Smooth muscle cell (in vitro differentiated cells): Measurements from ENCODE around the gene NRTN. TPM values are rescaled to one million over a fixed set of nuclear protein-coding genes. Genes with fewer than 3 reads are reported as not detected.

Experiments
- DNase-seq: peaks from one replicate; lab custom pipeline; 2025; ENCODE audit not compliant: unreplicated experiment; lab: John Stamatoyannopoulos, UW
- H2AFZ ChIP-seq: fragments of 200-600 bp; sonication (generic); 2 replicates; pipeline ENCODE4 v1.6.0; 2016; ENCODE audit warnings: antibody characterized with exemption, low read depth, mild to moderate bottlenecking
- H3F3A ChIP-seq: fragments of 200-600 bp; sonication (generic); 2 replicates; pipeline ENCODE4 v1.6.0; 2017; ENCODE audit warnings: antibody characterized with exemption, low read depth
- H3K27ac ChIP-seq: fragments of 200-600 bp; sonication (generic); 2 replicates; pipeline ENCODE4 v1.5.1; 2016; ENCODE audit warnings: low read depth, mild to moderate bottlenecking
- H3K27me3 ChIP-seq: fragments of 200-600 bp; sonication (generic); 2 replicates; pipeline ENCODE4 v1.6.1; 2016; ENCODE audit warnings: low read depth, mild to moderate bottlenecking
- H3K36me3 ChIP-seq: fragments of 200-600 bp; sonication (generic); 2 replicates; pipeline ENCODE4 v1.5.1; 2016; ENCODE audit warnings: low read depth
- H3K4me1 ChIP-seq: fragments of 200-600 bp; sonication (generic); 2 replicates; pipeline ENCODE4 v1.5.1; 2016; ENCODE audit warnings: low read depth
- H3K4me2 ChIP-seq: fragments of 200-600 bp; sonication (generic); 2 replicates; pipeline ENCODE4 v1.6.0; 2016; ENCODE audit warnings: mild to moderate bottlenecking
- H3K4me3 ChIP-seq: fragments of 200-600 bp; sonication (generic); 2 replicates; pipeline ENCODE4 v1.5.1; 2016; ENCODE audit warnings: mild to moderate bottlenecking
- H3K79me2 ChIP-seq: fragments of 200-600 bp; sonication (generic); 2 replicates; pipeline ENCODE4 v1.6.0; 2016; ENCODE audit warnings: low read depth, mild to moderate bottlenecking
- H3K9ac ChIP-seq: fragments of 200-600 bp; sonication (generic); 2 replicates; pipeline ENCODE4 v1.6.0; 2016; ENCODE audit warnings: low read depth
- H3K9me3 ChIP-seq: fragments of 200-600 bp; sonication (generic); replicated peaks from 2 replicates; pipeline ENCODE4 v1.5.1; 2016; ENCODE audit warnings: low read depth
- H4K20me1 ChIP-seq: fragments of 200-600 bp; sonication (generic); 2 replicates; pipeline ENCODE4 v1.6.0; 2016; ENCODE audit warnings: low read depth
- CTCF ChIP-seq: fragments of 200-600 bp; sonication (generic); IDR thresholded peaks from 2 replicates; pipeline ENCODE4 v1.5.1; 2017; ENCODE audit warnings: borderline replicate concordance, mild to moderate bottlenecking, antibody characterized with exemption; ENCODE audit not compliant: insufficient read depth, poor library complexity, severe bottlenecking
- WGBS: methylation state at CpG from one replicate; pipeline ENCODE4 v1.1.7; 2016; ENCODE audit warnings: low lambda C conversion rate; 5-methylcytosine and 5-hydroxymethylcytosine counted together
- polyA plus RNA-seq: library from polyadenylated mRNA; unstranded; fragments of >200 nt; fragmentation: Nextera tagmentation; extraction: Ambion mirVana; gene quantifications from 2 replicates; pipeline ENCODE4 v1.2.1, GENCODE V29; 2016
- total RNA-seq: library from RNA; depleted of rRNA; stranded (reverse); fragments of >200 nt; gene quantifications from 2 replicates; pipeline ENCODE4 v1.2.3, GENCODE V29; 2014

Gene NRTN
- total and polyA plus RNA-seq, 2 experiments from 2014 or later, result 2.2 to 5.4 TPM

- TF ChIP-seq CTCF, result no peak
- 98% methylated on average over 18 of the region's 18 CpGs for WGBS
Observed at GRCh38 chr19:5792224-5792623, 12.6 kb upstream of the NRTN start.

GRCh38 chr19:5793188-5793587, 11.7 kb upstream of the NRTN start:
- Histone ChIP-seq H2AFZ (no peak overlapping the region), H3K9ac (no peak overlapping the region), H3K27ac (no peak overlapping the region), H3F3A (no peaks in the 10 kb centered on the region), H4K20me1 (peaks cover 5% of the 10 kb centered on the region), H3K4me2 (no peak overlapping the region), H3K4me3 (no peak overlapping the region), H3K36me3 (no peaks in the 10 kb centered on the region), H3K9me3 (no peaks in the 10 kb centered on the region), H3K4me1 (no peaks in the 10 kb centered on the region), H3K79me2 (peaks cover 8% of the 10 kb centered on the region), H3K27me3 (no peaks in the 10 kb centered on the region)
- no peak for TF ChIP-seq CTCF
- no peak for DNase-seq
- 94% methylated on average over 3 of the region's 3 CpGs for WGBS

More at GRCh38 chr19:5792224-5792623, 12.6 kb upstream of the NRTN start:
- DNase-seq, result no peak
- no peaks in the 10 kb centered on the region for H3K4me1 ChIP-seq
- H3K27ac ChIP-seq, result no peak overlapping the region
- no peak overlapping the region for H2AFZ ChIP-seq
- peaks cover 8% of the 10 kb centered on the region for H3K79me2 ChIP-seq
- no peak overlapping the region for H3K4me3 ChIP-seq
- H4K20me1 ChIP-seq, result peaks cover 5% of the 10 kb centered on the region
- no peaks in the 10 kb centered on the region for H3K36me3 ChIP-seq
- H3K27me3 ChIP-seq, result no peaks in the 10 kb centered on the region
- H3F3A ChIP-seq, result no peaks in the 10 kb centered on the region
- no peaks in the 10 kb centered on the region for H3K9me3 ChIP-seq
- no peak overlapping the region for H3K9ac ChIP-seq
- no peak overlapping the region for H3K4me2 ChIP-seq

GRCh38 chr19:5795382-5795919, 9.4 kb upstream of the NRTN start:
- Histone ChIP-seq H3K4me3 (no peak overlapping the region), H3K4me1 (no peaks in the 10 kb centered on the region), H3F3A (no peaks in the 10 kb centered on the region), H3K9me3 (no peaks in the 10 kb centered on the region), H3K27ac (no peak overlapping the region), H4K20me1 (no peaks in the 10 kb centered on the region), H3K79me2 (no peaks in the 10 kb centered on the region), H3K27me3 (no peaks in the 10 kb centered on the region), H2AFZ (no peak overlapping the region), H3K4me2 (no peak overlapping the region), H3K36me3 (no peaks in the 10 kb centered on the region), H3K9ac (no peak overlapping the region)
- no peak for TF ChIP-seq CTCF
- DNase-seq, result no peak
- WGBS, result 87% methylated on average over 7 of the region's 7 CpGs

- no peaks in the 10 kb centered on the region for H3K9me3 ChIP-seq
- no peak for DNase-seq
- H3F3A ChIP-seq, result peaks cover under 1% of the 10 kb centered on the region
- no peaks in the 10 kb centered on the region for H4K20me1 ChIP-seq
- no peak overlapping the region for H3K4me2 ChIP-seq
- no peak for TF ChIP-seq CTCF
- no peak overlapping the region for H3K9ac ChIP-seq
- H3K36me3 ChIP-seq, result no peaks in the 10 kb centered on the region
- H3K79me2 ChIP-seq, result no peaks in the 10 kb centered on the region
- no peaks in the 10 kb centered on the region for H3K27me3 ChIP-seq
- no peaks in the 10 kb centered on the region for H3K4me1 ChIP-seq
- no peak overlapping the region for H3K27ac ChIP-seq
- H3K4me3 ChIP-seq, result no peak overlapping the region
- H2AFZ ChIP-seq, result no peak overlapping the region
- 95% methylated on average over 8 of the region's 8 CpGs for WGBS
Observed at GRCh38 chr19:5798244-5798643, 6.6 kb upstream of the NRTN start.
